Smooth muscle cell (in vitro differentiated cells): Measurements from ENCODE around the gene KRT24. TPM values are rescaled to one million over a fixed set of nuclear protein-coding genes. Genes with fewer than 3 reads are reported as not detected.

ENCODE experiments used
- DNase-seq: peaks from one replicate; lab custom pipeline; 2025; ENCODE audit not compliant: unreplicated experiment; lab: John Stamatoyannopoulos, UW
- H2AFZ ChIP-seq: fragments of 200-600 bp; sonication (generic); 2 replicates; pipeline ENCODE4 v1.6.0; 2016; ENCODE audit warnings: antibody characterized with exemption, low read depth, mild to moderate bottlenecking
- H3F3A ChIP-seq: fragments of 200-600 bp; sonication (generic); 2 replicates; pipeline ENCODE4 v1.6.0; 2017; ENCODE audit warnings: antibody characterized with exemption, low read depth
- H3K27ac ChIP-seq: fragments of 200-600 bp; sonication (generic); 2 replicates; pipeline ENCODE4 v1.5.1; 2016; ENCODE audit warnings: low read depth, mild to moderate bottlenecking
- H3K27me3 ChIP-seq: fragments of 200-600 bp; sonication (generic); 2 replicates; pipeline ENCODE4 v1.6.1; 2016; ENCODE audit warnings: low read depth, mild to moderate bottlenecking
- H3K36me3 ChIP-seq: fragments of 200-600 bp; sonication (generic); 2 replicates; pipeline ENCODE4 v1.5.1; 2016; ENCODE audit warnings: low read depth
- H3K4me1 ChIP-seq: fragments of 200-600 bp; sonication (generic); 2 replicates; pipeline ENCODE4 v1.5.1; 2016; ENCODE audit warnings: low read depth
- H3K4me2 ChIP-seq: fragments of 200-600 bp; sonication (generic); 2 replicates; pipeline ENCODE4 v1.6.0; 2016; ENCODE audit warnings: mild to moderate bottlenecking
- H3K4me3 ChIP-seq: fragments of 200-600 bp; sonication (generic); 2 replicates; pipeline ENCODE4 v1.5.1; 2016; ENCODE audit warnings: mild to moderate bottlenecking
- H3K79me2 ChIP-seq: fragments of 200-600 bp; sonication (generic); 2 replicates; pipeline ENCODE4 v1.6.0; 2016; ENCODE audit warnings: low read depth, mild to moderate bottlenecking
- H3K9ac ChIP-seq: fragments of 200-600 bp; sonication (generic); 2 replicates; pipeline ENCODE4 v1.6.0; 2016; ENCODE audit warnings: low read depth
- H3K9me3 ChIP-seq: fragments of 200-600 bp; sonication (generic); replicated peaks from 2 replicates; pipeline ENCODE4 v1.5.1; 2016; ENCODE audit warnings: low read depth
- H4K20me1 ChIP-seq: fragments of 200-600 bp; sonication (generic); 2 replicates; pipeline ENCODE4 v1.6.0; 2016; ENCODE audit warnings: low read depth
- WGBS: methylation state at CpG from one replicate; pipeline ENCODE4 v1.1.7; 2016; ENCODE audit warnings: low lambda C conversion rate; 5-methylcytosine and 5-hydroxymethylcytosine counted together
- polyA plus RNA-seq: library from polyadenylated mRNA; unstranded; fragments of >200 nt; fragmentation: Nextera tagmentation; extraction: Ambion mirVana; gene quantifications from 2 replicates; pipeline ENCODE4 v1.2.1, GENCODE V29; 2016
- total RNA-seq: library from RNA; depleted of rRNA; stranded (reverse); fragments of >200 nt; gene quantifications from 2 replicates; pipeline ENCODE4 v1.2.3, GENCODE V29; 2014
- TF ChIP-seq, protein P1 (sequence below): fragments of 200-600 bp; sonication (generic); IDR thresholded peaks from 2 replicates; pipeline ENCODE4 v1.5.1; 2017; ENCODE audit warnings: borderline replicate concordance, mild to moderate bottlenecking, antibody characterized with exemption; ENCODE audit not compliant: insufficient read depth, poor library complexity, severe bottlenecking

KRT24 gene
- total and polyA plus RNA-seq, 2 experiments from 2014 or later = not detected

- Histone ChIP-seq H3K4me3 (no peak overlapping the region), H3F3A (no peaks in the 10 kb centered on the region), H2AFZ (no peak overlapping the region), H3K79me2 (no peaks in the 10 kb centered on the region), H3K36me3 (no peaks in the 10 kb centered on the region), H3K27ac (no peak overlapping the region), H3K4me1 (no peaks in the 10 kb centered on the region), H3K4me2 (no peak overlapping the region), H4K20me1 (no peaks in the 10 kb centered on the region), H3K9ac (no peak overlapping the region), H3K27me3 (peaks cover 15% of the 10 kb centered on the region), H3K9me3 (no peaks in the 10 kb centered on the region)
- 88% methylated on average over 7 of the region's 7 CpGs for WGBS
- TF ChIP-seq, protein P1, sequence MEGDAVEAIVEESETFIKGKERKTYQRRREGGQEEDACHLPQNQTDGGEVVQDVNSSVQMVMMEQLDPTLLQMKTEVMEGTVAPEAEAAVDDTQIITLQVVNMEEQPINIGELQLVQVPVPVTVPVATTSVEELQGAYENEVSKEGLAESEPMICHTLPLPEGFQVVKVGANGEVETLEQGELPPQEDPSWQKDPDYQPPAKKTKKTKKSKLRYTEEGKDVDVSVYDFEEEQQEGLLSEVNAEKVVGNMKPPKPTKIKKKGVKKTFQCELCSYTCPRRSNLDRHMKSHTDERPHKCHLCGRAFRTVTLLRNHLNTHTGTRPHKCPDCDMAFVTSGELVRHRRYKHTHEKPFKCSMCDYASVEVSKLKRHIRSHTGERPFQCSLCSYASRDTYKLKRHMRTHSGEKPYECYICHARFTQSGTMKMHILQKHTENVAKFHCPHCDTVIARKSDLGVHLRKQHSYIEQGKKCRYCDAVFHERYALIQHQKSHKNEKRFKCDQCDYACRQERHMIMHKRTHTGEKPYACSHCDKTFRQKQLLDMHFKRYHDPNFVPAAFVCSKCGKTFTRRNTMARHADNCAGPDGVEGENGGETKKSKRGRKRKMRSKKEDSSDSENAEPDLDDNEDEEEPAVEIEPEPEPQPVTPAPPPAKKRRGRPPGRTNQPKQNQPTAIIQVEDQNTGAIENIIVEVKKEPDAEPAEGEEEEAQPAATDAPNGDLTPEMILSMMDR = no peak
- DNase-seq = no peak
These were observed 4.2 kb upstream of the KRT24 start for GRCh38 chr17:40707745-40708144.

DNA sequence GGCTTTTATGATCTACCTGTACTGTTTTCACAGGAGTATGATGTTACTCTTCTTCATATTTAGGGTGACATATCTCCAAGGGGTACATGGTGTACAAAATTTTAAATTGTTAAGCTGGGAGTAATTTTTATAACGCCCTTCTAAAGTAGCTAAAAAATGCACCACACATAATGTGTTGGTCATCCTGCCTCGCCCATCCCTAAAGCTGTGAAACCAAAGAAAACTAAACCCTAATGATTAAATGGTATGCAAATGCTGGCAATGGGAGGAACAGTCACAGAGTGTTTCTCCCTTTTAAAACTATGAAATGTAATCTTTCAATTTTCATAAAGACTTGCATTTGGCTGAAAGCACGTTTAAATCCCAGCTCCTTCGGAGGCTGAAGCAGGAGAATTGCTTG lies 2.0 kb upstream of the KRT24 start:
- Histone ChIP-seq H3K9me3 (no peaks in the 10 kb centered on the region), H3K36me3 (no peaks in the 10 kb centered on the region), H4K20me1 (no peaks in the 10 kb centered on the region), H3K79me2 (no peaks in the 10 kb centered on the region), H3K27me3 (peaks cover 15% of the 10 kb centered on the region), H3K4me1 (no peaks in the 10 kb centered on the region), H2AFZ (no peak overlapping the region), H3K9ac (no peak overlapping the region), H3K4me2 (no peak overlapping the region), H3F3A (no peaks in the 10 kb centered on the region), H3K27ac (no peak overlapping the region), H3K4me3 (no peak overlapping the region)
- TF ChIP-seq, protein P1 = no peak
- WGBS = 69% methylated on average over 4 of the region's 4 CpGs
- DNase-seq = no peak

DNA sequence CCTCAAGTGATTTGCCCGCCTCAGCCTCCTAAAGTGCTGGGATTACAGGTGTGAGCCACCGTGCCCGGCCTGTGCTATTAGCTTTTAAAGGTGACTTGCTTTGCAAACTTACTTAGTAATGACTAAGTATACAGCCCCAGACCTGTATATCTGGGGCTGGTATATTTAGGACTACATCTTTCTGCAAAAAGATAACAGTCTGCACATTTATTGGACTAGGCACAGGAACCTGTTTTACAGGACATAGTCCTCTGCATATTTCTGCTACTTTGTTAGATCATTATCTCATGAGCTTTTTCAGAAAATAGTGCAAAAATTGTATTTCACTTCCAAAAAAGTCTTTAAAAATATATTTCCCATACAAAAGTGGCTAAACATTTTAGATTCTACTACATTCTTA lies 1.3 kb downstream of the KRT24 start:
- Histone ChIP-seq H3F3A (no peaks in the 10 kb centered on the region), H3K4me2 (no peak overlapping the region), H3K4me1 (peaks cover 5% of the 10 kb centered on the region), H3K79me2 (no peaks in the 10 kb centered on the region), H3K27ac (no peak overlapping the region), H4K20me1 (no peaks in the 10 kb centered on the region), H3K36me3 (no peaks in the 10 kb centered on the region), H3K9ac (no peak overlapping the region), H2AFZ (no peak overlapping the region), H3K9me3 (no peaks in the 10 kb centered on the region), H3K4me3 (no peak overlapping the region), H3K27me3 (peaks cover 15% of the 10 kb centered on the region)
- DNase-seq = no peak
- 60% methylated on average over 3 of the region's 3 CpGs for WGBS
- TF ChIP-seq, protein P1 = no peak

GRCh38 chr17:40699853-40700252 lies 3.7 kb downstream of the KRT24 start:
- no peaks in the 10 kb centered on the region for H3F3A ChIP-seq
- no peaks in the 10 kb centered on the region for H3K79me2 ChIP-seq
- TF ChIP-seq, protein P1 = no peak
- H3K4me2 ChIP-seq = no peak overlapping the region
- no peak overlapping the region for H2AFZ ChIP-seq
- H3K4me1 ChIP-seq = peaks cover 7% of the 10 kb centered on the region
- H3K4me3 ChIP-seq = no peak overlapping the region
- WGBS = 72% methylated on average over 5 of the region's 5 CpGs
- no peaks in the 10 kb centered on the region for H3K36me3 ChIP-seq
- no peak overlapping the region for H3K9ac ChIP-seq
- no peaks in the 10 kb centered on the region for H3K9me3 ChIP-seq
- no peaks in the 10 kb centered on the region for H4K20me1 ChIP-seq
- DNase-seq = no peak
- peaks cover 5% of the 10 kb centered on the region for H3K27me3 ChIP-seq
- no peak overlapping the region for H3K27ac ChIP-seq
